Mesendoderm (in vitro differentiated cells): ENCODE results near the gene SDF4.

Source experiments
- DNase-seq: peaks from one replicate; pipeline ENCODE4 v3.0.0; 2013
- H2AK5ac ChIP-seq: 2 replicates; pipeline ENCODE4 v1.6.1; 2013; ENCODE audit warnings: low read length, inconsistent platforms
- H2BK120ac ChIP-seq: 2 replicates; pipeline ENCODE4 v1.6.1; 2013; ENCODE audit warnings: low read depth, mild to moderate bottlenecking, low read length, moderate library complexity, mixed read lengths
- H2BK15ac ChIP-seq: replicated peaks from 2 replicates; pipeline ENCODE4 v1.6.1; 2013; ENCODE audit warnings: low read depth, mild to moderate bottlenecking, moderate library complexity
- H2BK5ac ChIP-seq: 2 replicates; pipeline ENCODE4 v1.6.1; 2013; ENCODE audit warnings: low read length, inconsistent platforms
- H3K18ac ChIP-seq: 2 replicates; pipeline ENCODE4 v1.6.1; 2013; ENCODE audit warnings: mild to moderate bottlenecking, low read length, mixed read lengths
- H3K23ac ChIP-seq: one replicate; pipeline ENCODE4 v1.6.1; 2013; ENCODE audit warnings: low read length
- H3K27ac ChIP-seq: 2 replicates; pipeline ENCODE4 v1.5.1; 2013; ENCODE audit warnings: low read depth, mild to moderate bottlenecking, inconsistent platforms, low read length, moderate library complexity
- H3K27me3 ChIP-seq: 2 replicates; pipeline ENCODE4 v1.6.1; 2013; ENCODE audit warnings: low read length, control low read depth, mild to moderate bottlenecking, inconsistent platforms; ENCODE audit not compliant: insufficient read depth, poor library complexity
- H3K36me3 ChIP-seq: 2 replicates; pipeline ENCODE4 v1.6.1; 2013; ENCODE audit warnings: low read length, inconsistent platforms; ENCODE audit not compliant: control insufficient read depth, insufficient read depth
- H3K4ac ChIP-seq: one replicate; pipeline ENCODE4 v1.6.1; 2013; ENCODE audit warnings: low read depth, mild to moderate bottlenecking, low read length, moderate library complexity
- H3K4me1 ChIP-seq: 2 replicates; pipeline ENCODE4 v1.6.1; 2013; ENCODE audit warnings: low read depth, low read length, inconsistent platforms; ENCODE audit not compliant: control insufficient read depth
- H3K4me2 ChIP-seq: 2 replicates; pipeline ENCODE4 v1.6.1; 2013; ENCODE audit warnings: low read length
- H3K4me3 ChIP-seq: 2 replicates; pipeline ENCODE4 v1.5.1; 2013; ENCODE audit warnings: mild to moderate bottlenecking, low read length
- H3K56ac ChIP-seq: one replicate; pipeline ENCODE4 v1.6.1; 2013; ENCODE audit warnings: low read length
- H3K79me1 ChIP-seq: 2 replicates; pipeline ENCODE4 v1.6.1; 2013; ENCODE audit warnings: low read length, inconsistent platforms
- H3K79me2 ChIP-seq: 2 replicates; pipeline ENCODE4 v1.6.1; 2013; ENCODE audit warnings: mild to moderate bottlenecking, low read length; ENCODE audit not compliant: control insufficient read depth, insufficient read depth
- H3K9ac ChIP-seq: 2 replicates; pipeline ENCODE4 v1.6.1; 2013; ENCODE audit warnings: low read length, inconsistent platforms
- H4K5ac ChIP-seq: one replicate; pipeline ENCODE4 v1.6.1; 2013; ENCODE audit warnings: low read length
- H4K8ac ChIP-seq: one replicate; pipeline ENCODE4 v1.6.1; 2013; ENCODE audit warnings: low read depth, mild to moderate bottlenecking, control low read depth, low read length, moderate library complexity
- WGBS: extraction: QIAGEN DNeasy Blood & Tissue Kit; methylation state at CpG from one replicate; pipeline ENCODE4 v1.1.7; 2013; ENCODE audit warnings: low lambda C conversion rate, missing lambda C conversion rate; ENCODE audit not compliant: insufficient coverage; ENCODE audit errors: extremely low coverage; 5-methylcytosine and 5-hydroxymethylcytosine counted together

SDF4 gene

DNA sequence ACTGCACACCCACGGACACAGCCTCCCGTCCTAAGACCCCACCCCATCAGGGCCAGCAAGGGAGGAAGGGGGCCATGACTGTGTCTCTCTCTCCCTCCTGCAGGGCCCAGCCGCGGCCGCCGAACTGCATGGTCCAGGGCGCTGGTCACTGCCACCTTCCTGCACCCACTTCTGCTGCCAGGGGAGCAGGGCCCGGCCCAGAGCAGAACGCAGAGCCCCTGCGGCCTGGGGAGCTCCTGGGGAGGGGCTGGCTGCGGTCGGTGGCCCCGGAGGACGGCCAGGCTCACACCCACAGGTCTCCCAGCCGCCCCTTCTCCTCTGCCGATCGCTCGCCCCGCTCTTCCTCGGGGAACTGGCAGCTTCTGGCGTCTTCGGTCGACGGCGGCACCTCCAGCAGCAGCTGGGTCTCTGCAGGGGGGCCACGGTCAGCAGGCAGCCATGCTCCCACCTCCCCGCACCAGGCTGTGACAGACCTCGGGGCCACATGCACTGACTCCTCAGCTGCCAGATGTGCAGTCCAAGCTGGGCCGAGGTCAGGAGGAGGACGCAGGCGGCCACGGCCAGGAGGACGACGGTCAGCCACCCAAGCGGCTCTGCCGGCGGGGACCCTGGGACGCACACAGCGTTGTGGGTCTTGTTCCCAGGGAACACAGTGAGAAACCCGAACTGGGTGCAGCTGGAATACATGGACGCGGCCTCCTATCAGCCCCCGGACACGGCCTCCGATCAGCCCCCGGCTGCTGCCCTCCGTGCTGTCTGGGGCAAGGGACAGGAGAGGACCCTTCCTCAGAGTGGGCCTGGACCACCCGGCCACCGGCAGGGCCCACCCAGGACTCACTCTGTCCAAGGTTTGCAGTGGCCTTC, 28.0 kb downstream of the SDF4 start:
- H2BK5ac ChIP-seq = no peak overlapping the region
- no peak overlapping the region for H2BK15ac ChIP-seq
- H3K4me2 ChIP-seq = no peak overlapping the region
- no peaks in the 10 kb centered on the region for H3K79me2 ChIP-seq
- H4K8ac ChIP-seq = no peak overlapping the region
- no peak overlapping the region for H3K23ac ChIP-seq
- no peak overlapping the region for H3K4me3 ChIP-seq
- WGBS = no CpG with 5 or more reads among the region's 49 CpGs
- H3K27ac ChIP-seq = no peak overlapping the region
- H3K4ac ChIP-seq = no peak overlapping the region
- H3K18ac ChIP-seq = no peak overlapping the region
- H2AK5ac ChIP-seq = no peak overlapping the region
- no peak overlapping the region for H3K9ac ChIP-seq
- no peak for DNase-seq
- H4K5ac ChIP-seq = no peak overlapping the region
- no peaks in the 10 kb centered on the region for H3K4me1 ChIP-seq
- no peaks in the 10 kb centered on the region for H3K27me3 ChIP-seq
- H3K56ac ChIP-seq = no peak overlapping the region
- H3K79me1 ChIP-seq = no peaks in the 10 kb centered on the region
- no peak overlapping the region for H2BK120ac ChIP-seq
- H3K36me3 ChIP-seq = no peaks in the 10 kb centered on the region

DNA sequence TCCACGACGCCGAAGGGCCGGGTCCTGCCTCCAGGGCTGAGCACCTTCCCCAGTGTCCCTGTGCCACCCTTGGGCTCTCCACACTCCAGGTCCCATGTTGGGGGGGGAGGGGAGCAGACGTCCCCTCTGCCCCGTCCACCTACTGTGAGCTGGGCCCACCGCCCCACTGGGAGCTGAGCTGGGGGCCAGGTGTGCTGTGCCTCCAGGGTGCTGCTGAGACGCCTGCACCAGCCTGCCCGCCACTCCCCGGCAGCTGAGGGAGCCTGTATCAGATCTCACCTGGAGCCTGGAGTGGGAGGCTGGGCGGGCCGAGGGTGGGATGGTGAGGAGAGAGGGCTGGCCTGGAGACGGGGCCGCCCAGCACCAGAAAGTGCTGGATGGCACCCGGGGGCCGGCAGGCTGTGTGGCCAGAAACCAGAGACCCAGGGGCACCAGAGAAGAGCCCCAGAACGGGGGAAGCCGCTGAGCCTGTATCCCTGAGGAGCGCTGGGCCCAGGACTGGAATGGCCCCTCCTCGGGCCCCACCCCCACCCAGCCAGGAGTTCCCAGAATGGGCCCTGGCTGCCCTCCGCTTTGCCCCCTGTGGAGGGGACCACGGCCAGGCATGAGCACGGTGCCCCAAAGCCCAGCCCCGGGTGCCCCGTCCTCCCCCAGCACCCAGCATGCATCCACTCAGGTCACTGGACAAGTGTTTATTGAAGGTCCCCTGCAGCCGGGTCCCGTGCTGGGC, 28.8 kb downstream of the SDF4 start:
- Histone ChIP-seq H3K4ac (no peak overlapping the region), H2BK5ac (no peak overlapping the region), H3K27me3 (no peaks in the 10 kb centered on the region), H4K8ac (no peak overlapping the region), H3K4me2 (no peak overlapping the region), H3K36me3 (no peaks in the 10 kb centered on the region), H3K56ac (no peak overlapping the region), H4K5ac (no peak overlapping the region), H2AK5ac (no peak overlapping the region), H2BK15ac (no peak overlapping the region), H3K79me2 (no peaks in the 10 kb centered on the region), H3K9ac (no peak overlapping the region), H3K23ac (no peak overlapping the region), H3K18ac (no peak overlapping the region), H3K4me1 (no peaks in the 10 kb centered on the region), H3K27ac (no peak overlapping the region), H2BK120ac (no peak overlapping the region), H3K79me1 (no peaks in the 10 kb centered on the region), H3K4me3 (no peak overlapping the region)
- no CpG with 5 or more reads among the region's 27 CpGs for WGBS
- DNase-seq = no peak

DNA sequence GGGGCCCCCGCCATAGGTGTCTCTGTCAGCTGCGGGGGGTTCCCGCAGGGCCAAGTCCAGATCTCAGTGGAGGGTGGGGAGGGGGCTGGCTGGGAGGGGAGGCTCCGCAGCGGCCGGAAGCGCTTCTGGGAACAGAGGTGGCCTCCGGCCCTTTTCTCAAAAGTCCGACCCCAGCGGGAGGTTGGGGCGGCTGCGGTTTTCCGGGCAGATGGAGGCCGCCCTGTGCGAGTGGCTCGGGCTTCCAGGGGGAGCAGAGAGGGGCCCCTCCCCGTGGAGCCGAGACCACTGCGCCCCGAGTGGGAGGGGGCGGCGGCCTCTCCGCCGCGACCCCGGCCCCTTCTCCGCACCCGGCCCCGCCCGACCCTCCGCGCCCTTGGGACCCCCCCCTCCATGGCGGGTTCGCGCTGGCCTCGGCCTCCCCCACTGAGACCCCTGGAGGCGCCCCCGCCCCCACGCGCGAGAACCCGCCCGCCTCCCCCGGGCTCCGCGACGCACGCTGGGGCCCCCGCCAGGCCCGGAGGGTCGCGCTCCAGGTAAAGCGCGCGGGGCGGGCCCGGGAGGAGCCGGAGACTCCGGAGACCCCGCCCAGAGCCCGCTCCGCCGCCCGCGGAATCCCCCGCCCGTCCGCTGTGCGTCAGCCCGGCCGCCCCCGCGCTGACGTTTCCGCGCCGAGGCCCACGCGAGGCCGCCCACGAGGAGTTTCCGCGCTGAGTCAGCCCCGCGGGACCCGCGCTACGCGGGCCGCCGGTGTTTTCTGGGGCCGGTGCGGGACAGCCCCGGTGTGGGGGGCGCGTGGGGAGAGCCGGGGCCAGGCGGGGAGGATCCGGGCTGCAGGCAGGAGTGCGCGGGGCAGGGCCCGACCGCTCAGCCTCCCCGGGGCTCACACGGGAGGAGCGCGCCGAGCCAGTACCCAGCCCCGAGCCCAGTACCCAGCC, 30.7 kb downstream of the SDF4 start:
- no peaks in the 10 kb centered on the region for H3K27me3 ChIP-seq
- peak; percentile 40 for DNase-seq
- H3K4me3 ChIP-seq = no peak overlapping the region

DNA sequence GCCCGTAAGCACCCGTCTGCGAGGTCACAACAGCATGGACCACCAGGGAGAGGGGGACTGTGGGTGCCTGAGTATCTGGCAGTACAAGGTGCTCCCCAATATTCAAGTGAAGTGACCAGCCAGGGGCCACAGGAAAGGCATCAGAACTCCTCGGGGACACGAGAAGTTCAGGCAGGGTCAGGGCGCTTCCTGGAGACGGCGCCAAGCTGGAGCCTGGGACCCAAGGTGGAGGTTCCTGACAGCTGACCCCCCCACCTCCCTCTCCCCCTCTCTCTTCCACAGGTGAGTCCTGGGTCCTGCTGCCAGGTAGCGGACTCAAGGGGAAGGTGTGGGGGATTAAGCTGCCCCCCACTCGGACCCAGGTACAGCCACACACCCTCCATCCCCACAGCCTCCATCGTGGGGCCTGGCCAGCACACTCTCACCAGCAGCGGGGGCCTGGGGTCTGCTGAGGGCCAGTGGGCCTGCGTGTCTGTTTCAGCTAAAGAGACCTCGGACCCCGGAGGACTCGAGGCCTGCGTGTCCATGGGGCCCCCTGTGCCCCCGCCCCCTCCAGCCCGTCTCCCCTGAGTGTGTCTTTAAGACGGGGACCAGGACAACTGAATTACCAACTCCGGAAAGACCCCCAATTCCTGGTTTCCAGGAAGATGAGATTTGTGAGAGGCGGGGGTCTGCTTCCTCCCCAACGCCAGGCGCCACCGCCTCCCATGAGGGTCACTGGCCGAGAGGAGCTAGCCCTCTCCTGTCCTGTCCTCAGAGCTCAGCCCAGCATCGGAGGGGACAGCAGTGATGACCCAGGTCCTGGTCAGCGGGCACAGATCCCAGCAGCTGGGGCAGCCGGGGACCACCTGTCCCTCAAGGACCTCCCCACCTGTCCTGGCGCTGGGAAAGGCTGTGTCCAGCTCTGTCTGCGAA, 31.6 kb downstream of the SDF4 start:
- peak overlapping the region; percentile 72 for H3K18ac ChIP-seq
- no peaks in the 10 kb centered on the region for H3K27me3 ChIP-seq
- H4K5ac ChIP-seq = no peak overlapping the region
- H2AK5ac ChIP-seq = no peak overlapping the region
- no peak overlapping the region for H3K9ac ChIP-seq
- no peak overlapping the region for H3K4ac ChIP-seq
- H2BK15ac ChIP-seq = no peak overlapping the region
- WGBS = no CpG with 5 or more reads among the region's 31 CpGs
- no peak overlapping the region for H3K56ac ChIP-seq
- H3K23ac ChIP-seq = no peak overlapping the region
- H3K4me2 ChIP-seq = no peak overlapping the region
- no peak overlapping the region for H3K27ac ChIP-seq
- H3K4me1 ChIP-seq = no peaks in the 10 kb centered on the region
- no peaks in the 10 kb centered on the region for H3K79me1 ChIP-seq
- no peak overlapping the region for H2BK120ac ChIP-seq
- H3K79me2 ChIP-seq = no peaks in the 10 kb centered on the region
- no peaks in the 10 kb centered on the region for H3K36me3 ChIP-seq
- H3K4me3 ChIP-seq = no peak overlapping the region
- H4K8ac ChIP-seq = no peak overlapping the region
- H2BK5ac ChIP-seq = no peak overlapping the region
- DNase-seq = no peak

More for the DNA sequence above, 30.7 kb downstream of the SDF4 start:
- H2BK15ac ChIP-seq = no peak overlapping the region
- no peaks in the 10 kb centered on the region for H3K36me3 ChIP-seq
- no peak overlapping the region for H2AK5ac ChIP-seq
- H3K9ac ChIP-seq = peak overlapping the region; percentile 55
- no peak overlapping the region for H2BK5ac ChIP-seq
- no peak overlapping the region for H4K8ac ChIP-seq
- H3K56ac ChIP-seq = peak overlapping the region; percentile 56
- no peak overlapping the region for H2BK120ac ChIP-seq
- WGBS = no CpG with 5 or more reads among the region's 109 CpGs
- H3K18ac ChIP-seq = peak overlapping the region; percentile 72
- H3K23ac ChIP-seq = no peak overlapping the region
- H3K4ac ChIP-seq = peak overlapping the region; percentile 19
- H3K27ac ChIP-seq = no peak overlapping the region
- peak overlapping the region; percentile 48 for H3K4me2 ChIP-seq
- no peaks in the 10 kb centered on the region for H3K79me2 ChIP-seq
- no peak overlapping the region for H4K5ac ChIP-seq
- H3K79me1 ChIP-seq = no peaks in the 10 kb centered on the region
- H3K4me1 ChIP-seq = no peaks in the 10 kb centered on the region
